ENCODE measurements around the gene USP17L5.
"Not testable (repeated sequence)": the region's sequence is repeated elsewhere in the genome, so short reads cannot be mapped to it uniquely, and the experiment has no call there.

USP17L5 gene, protein sequence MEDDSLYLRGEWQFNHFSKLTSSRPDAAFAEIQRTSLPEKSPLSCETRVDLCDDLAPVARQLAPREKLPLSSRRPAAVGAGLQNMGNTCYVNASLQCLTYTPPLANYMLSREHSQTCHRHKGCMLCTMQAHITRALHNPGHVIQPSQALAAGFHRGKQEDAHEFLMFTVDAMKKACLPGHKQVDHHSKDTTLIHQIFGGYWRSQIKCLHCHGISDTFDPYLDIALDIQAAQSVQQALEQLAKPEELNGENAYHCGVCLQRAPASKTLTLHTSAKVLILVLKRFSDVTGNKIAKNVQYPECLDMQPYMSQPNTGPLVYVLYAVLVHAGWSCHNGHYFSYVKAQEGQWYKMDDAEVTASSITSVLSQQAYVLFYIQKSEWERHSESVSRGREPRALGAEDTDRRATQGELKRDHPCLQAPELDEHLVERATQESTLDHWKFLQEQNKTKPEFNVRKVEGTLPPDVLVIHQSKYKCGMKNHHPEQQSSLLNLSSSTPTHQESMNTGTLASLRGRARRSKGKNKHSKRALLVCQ
- total RNA-seq = 0 reads per million in 17 experiments

DNA sequence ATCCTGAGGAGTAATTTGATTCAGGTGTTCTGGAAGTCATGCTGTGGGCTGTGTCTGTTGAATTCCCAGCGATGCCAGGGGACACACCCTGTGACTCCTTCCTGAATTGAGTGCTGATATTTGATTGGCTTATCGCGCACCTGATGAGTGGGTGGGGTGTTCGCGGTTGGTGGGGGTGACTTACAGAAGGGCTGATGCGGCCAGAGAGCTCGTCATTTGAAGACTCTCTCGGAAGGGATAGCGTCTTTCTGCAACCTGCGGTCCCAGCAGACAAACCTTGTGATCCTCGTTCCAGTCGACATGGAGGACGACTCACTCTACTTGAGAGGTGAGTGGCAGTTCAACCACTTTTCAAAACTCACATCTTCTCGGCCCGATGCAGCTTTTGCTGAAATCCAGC lies at the start of gene USP17L5:
Gene USP17L5 (plus strand): TSS at position 301 of the 400 bp plus-strand sequence. CDS start 0 bp downstream, at position 301.
- not testable (repeated sequence) for DNase-seq

DNA sequence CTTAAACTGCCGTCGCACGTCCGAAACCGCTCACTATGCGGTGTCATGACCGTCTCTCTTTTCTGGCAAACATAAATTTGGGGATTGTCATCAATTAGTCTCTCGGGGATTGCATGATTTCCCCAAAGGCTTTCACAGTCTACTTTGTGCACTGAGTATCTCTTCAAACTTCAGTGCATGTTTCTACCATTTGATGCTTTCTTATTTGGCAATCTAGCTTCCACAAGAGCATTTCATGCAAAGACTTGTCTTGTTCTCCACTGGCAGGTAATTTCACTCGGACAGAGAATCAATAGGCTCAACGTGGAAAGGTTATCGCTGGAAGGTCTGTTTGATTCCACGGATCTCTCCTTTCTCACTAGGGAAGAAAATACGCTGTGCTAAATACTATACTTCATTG lies 15.0 kb upstream of the USP17L5 start:
- not testable (repeated sequence) for DNase-seq

DNA sequence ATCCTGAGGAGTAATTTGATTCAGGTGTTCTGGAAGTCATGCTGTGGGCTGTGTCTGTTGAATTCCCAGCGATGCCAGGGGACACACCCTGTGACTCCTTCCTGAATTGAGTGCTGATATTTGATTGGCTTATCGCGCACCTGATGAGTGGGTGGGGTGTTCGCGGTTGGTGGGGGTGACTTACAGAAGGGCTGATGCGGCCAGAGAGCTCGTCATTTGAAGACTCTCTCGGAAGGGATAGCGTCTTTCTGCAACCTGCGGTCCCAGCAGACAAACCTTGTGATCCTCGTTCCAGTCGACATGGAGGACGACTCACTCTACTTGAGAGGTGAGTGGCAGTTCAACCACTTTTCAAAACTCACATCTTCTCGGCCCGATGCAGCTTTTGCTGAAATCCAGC lies 14.3 kb upstream of the USP17L5 start, which contains the start of gene USP17L24:
Gene USP17L24 (plus strand): TSS at position 301 of the 400 bp plus-strand sequence. CDS start 0 bp downstream, at position 301.
- not testable (repeated sequence) for DNase-seq

DNA sequence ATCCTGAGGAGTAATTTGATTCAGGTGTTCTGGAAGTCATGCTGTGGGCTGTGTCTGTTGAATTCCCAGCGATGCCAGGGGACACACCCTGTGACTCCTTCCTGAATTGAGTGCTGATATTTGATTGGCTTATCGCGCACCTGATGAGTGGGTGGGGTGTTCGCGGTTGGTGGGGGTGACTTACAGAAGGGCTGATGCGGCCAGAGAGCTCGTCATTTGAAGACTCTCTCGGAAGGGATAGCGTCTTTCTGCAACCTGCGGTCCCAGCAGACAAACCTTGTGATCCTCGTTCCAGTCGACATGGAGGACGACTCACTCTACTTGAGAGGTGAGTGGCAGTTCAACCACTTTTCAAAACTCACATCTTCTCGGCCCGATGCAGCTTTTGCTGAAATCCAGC lies 9.6 kb upstream of the USP17L5 start, which contains the start of gene USP17L25:
Gene USP17L25 (plus strand): TSS at position 301 of the 400 bp plus-strand sequence. CDS start 0 bp downstream, at position 301.
- not testable (repeated sequence) for DNase-seq

DNA sequence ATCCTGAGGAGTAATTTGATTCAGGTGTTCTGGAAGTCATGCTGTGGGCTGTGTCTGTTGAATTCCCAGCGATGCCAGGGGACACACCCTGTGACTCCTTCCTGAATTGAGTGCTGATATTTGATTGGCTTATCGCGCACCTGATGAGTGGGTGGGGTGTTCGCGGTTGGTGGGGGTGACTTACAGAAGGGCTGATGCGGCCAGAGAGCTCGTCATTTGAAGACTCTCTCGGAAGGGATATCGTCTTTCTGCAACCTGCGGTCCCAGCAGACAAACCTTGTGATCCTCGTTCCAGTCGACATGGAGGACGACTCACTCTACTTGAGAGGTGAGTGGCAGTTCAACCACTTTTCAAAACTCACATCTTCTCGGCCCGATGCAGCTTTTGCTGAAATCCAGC lies 4.8 kb upstream of the USP17L5 start, which contains the start of gene USP17L26:
Gene USP17L26 (plus strand): TSS at position 301 of the 400 bp plus-strand sequence. CDS start 0 bp downstream, at position 301.
- DNase-seq = not testable (repeated sequence)

DNA sequence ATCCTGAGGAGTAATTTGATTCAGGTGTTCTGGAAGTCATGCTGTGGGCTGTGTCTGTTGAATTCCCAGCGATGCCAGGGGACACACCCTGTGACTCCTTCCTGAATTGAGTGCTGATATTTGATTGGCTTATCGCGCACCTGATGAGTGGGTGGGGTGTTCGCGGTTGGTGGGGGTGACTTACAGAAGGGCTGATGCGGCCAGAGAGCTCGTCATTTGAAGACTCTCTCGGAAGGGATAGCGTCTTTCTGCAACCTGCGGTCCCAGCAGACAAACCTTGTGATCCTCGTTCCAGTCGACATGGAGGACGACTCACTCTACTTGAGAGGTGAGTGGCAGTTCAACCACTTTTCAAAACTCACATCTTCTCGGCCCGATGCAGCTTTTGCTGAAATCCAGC lies 4.6 kb downstream of the USP17L5 start, which contains the start of gene USP17L27:
Gene USP17L27 (plus strand): TSS at position 301 of the 400 bp plus-strand sequence. CDS start 0 bp downstream, at position 301.
- not testable (repeated sequence) for DNase-seq

DNA sequence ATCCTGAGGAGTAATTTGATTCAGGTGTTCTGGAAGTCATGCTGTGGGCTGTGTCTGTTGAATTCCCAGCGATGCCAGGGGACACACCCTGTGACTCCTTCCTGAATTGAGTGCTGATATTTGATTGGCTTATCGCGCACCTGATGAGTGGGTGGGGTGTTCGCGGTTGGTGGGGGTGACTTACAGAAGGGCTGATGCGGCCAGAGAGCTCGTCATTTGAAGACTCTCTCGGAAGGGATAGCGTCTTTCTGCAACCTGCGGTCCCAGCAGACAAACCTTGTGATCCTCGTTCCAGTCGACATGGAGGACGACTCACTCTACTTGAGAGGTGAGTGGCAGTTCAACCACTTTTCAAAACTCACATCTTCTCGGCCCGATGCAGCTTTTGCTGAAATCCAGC lies 9.4 kb downstream of the USP17L5 start, which contains the start of gene USP17L28:
Gene USP17L28 (plus strand): TSS at position 301 of the 400 bp plus-strand sequence. CDS start 0 bp downstream, at position 301.
- DNase-seq = not testable (repeated sequence)

DNA sequence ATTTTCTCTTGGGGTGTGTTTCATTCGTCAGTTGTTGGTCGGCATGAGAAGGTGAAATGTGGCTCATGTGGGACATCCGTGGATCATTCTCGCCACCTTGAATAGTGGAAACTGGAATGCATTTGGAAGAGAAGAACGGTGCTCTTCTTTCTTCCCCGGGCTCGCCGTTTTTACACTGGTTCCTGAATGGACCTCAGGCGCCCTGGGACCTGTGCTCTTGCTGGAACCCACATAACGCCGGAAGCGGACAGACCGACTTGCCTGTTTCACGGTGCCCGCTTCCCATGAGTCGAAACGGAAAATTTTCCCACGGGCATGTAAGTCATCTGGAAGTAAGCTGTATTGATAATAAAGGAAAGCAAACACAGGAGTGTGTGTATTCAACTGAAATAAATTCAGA lies 11.7 kb downstream of the USP17L5 start:
- not testable (repeated sequence) for DNase-seq

DNA sequence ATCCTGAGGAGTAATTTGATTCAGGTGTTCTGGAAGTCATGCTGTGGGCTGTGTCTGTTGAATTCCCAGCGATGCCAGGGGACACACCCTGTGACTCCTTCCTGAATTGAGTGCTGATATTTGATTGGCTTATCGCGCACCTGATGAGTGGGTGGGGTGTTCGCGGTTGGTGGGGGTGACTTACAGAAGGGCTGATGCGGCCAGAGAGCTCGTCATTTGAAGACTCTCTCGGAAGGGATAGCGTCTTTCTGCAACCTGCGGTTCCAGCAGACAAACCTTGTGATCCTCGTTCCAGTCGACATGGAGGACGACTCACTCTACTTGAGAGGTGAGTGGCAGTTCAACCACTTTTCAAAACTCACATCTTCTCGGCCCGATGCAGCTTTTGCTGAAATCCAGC lies 14.1 kb downstream of the USP17L5 start, which contains the start of gene USP17L29:
Gene USP17L29 (plus strand): TSS at position 301 of the 400 bp plus-strand sequence. CDS start 0 bp downstream, at position 301.
- DNase-seq = not testable (repeated sequence)

DNA sequence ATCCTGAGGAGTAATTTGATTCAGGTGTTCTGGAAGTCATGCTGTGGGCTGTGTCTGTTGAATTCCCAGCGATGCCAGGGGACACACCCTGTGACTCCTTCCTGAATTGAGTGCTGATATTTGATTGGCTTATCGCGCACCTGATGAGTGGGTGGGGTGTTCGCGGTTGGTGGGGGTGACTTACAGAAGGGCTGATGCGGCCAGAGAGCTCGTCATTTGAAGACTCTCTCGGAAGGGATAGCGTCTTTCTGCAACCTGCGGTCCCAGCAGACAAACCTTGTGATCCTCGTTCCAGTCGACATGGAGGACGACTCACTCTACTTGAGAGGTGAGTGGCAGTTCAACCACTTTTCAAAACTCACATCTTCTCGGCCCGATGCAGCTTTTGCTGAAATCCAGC lies 23.6 kb downstream of the USP17L5 start, which contains the start of gene USP17L30:
Gene USP17L30 (plus strand): TSS at position 301 of the 400 bp plus-strand sequence. CDS start 0 bp downstream, at position 301.
- DNase-seq = not testable (repeated sequence)

DNA sequence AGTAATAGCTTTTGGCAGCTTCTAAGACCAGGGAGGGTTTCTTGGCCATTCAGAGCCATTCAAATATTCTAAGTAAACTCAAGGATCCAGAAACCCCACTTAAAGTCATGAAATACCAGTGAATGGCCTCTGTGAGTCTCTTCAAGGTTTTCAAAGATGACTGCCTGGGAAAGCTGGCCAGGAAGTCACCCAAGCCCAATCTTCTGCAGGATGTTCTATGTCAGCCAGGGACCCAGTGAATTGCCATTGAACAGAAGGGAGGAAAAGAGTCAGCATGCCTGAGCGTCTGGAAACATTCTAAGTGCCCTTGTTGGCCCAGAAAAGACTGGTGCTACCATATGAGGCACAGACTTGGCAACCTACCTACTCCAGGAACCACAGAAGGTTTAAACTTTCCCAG lies 40.7 kb downstream of the USP17L5 start:
- DNase-seq = not testable (repeated sequence)

DNA sequence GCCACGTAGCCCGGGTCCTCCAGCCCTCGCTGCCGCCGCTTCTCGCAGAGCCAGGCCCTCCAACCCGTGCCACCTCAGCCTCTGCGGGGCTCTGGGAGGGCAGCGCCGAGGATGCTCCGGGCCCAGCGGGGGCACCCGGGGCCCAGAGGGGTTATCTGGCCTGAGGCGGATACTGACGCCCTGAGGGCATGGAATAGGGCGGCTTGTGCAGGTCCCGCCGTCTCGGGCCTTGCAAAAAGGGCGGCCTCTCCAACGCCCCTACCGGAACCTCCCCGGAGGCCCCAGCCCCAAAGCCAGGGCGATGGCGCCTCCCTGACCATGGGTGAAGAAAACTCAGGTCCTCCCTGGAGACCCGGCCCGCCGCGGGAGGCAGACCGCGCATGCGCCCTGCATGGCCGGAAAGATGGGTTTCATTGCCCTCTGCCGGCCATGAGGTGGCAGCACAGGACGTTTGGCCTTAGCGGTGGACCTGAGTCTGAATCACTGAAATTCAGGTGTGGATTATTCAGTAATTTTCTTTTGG lies 41.9 kb downstream of the USP17L5 start:
- DNase-seq = peak; percentile 1 to 23 (median 12)

DNA sequence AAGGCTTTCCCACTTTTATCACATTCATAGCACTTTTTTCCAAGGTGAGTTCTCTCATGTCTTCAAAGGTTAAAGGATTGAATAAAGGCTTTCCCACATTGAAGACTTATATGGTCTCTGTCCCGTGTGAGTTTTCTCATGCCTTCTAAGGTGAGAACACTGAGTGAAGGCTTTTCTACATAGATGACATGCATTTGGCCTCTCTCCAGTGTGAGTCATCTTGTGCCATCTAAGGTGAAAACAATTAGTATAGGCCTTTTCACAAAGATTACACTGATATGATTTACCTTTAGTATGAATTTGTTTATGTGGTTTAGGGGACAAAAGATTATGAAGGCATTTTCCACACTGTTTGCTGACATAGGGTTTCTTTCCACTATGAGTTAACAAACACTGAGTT lies 44.9 kb downstream of the USP17L5 start:
- DNase-seq = no peak

DNA sequence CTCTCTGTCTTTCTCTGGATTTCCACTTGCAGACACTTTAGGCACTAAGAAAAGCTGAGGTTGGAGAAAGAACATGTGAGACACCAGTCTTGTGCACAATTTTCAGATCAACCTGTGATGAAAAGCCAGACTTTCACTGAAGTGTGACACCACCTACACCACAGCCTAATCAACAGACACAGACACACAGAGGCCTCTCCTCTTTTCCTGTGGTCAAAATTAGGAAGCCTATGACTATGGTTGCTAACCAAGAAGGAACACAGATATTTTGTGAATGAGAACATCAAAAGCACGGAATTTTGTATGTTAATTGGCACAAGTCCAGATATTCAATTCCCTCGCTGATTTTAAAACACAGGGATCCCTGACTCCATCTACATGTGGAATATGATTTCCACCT lies 49.8 kb downstream of the USP17L5 start:
- not testable (repeated sequence) for DNase-seq
